ENCODE results near the gene COL4A5. TPM values are rescaled to one million over a fixed set of nuclear protein-coding genes. Genes with fewer than 3 reads are reported as not detected.

Gene COL4A5
- total RNA-seq, 1 donor, result 47.1 TPM

- H3K4me3 ChIP-seq (ENCODE audit: low read depth, low read length), result no peak overlapping the region
- no peak for TF ChIP-seq CTCF (IDR thresholded peaks at IDR 0.05; ENCODE audit: insufficient read depth, low read depth, low read length)
- DNase-seq (ENCODE audit: low read depth), result no peak
These were observed 26.9 kb upstream of the COL4A5 start for GRCh38 chrX:108412783-108413182.

- no peak for DNase-seq (ENCODE audit: low read depth)
- TF ChIP-seq CTCF (IDR thresholded peaks at IDR 0.05; ENCODE audit: insufficient read depth, low read depth, low read length), result no peak
These were observed 24.5 kb upstream of the COL4A5 start for GRCh38 chrX:108415146-108415545.

GRCh38 chrX:108415891-108416290, 23.7 kb upstream of the COL4A5 start:
- H3K4me3 ChIP-seq (ENCODE audit: low read depth, low read length), result no peak overlapping the region
- DNase-seq (ENCODE audit: low read depth), result no peak
- TF ChIP-seq CTCF (IDR thresholded peaks at IDR 0.05; ENCODE audit: insufficient read depth, low read depth, low read length), result no peak

More at GRCh38 chrX:108415146-108415545, 24.5 kb upstream of the COL4A5 start:
- H3K4me3 ChIP-seq (ENCODE audit: low read depth, low read length), result no peak overlapping the region

GRCh38 chrX:108417257-108417656, 22.4 kb upstream of the COL4A5 start:
- H3K4me3 ChIP-seq (ENCODE audit: low read depth, low read length), result no peak overlapping the region
- TF ChIP-seq CTCF (IDR thresholded peaks at IDR 0.05; ENCODE audit: insufficient read depth, low read depth, low read length), result no peak
- DNase-seq (ENCODE audit: low read depth), result no peak

GRCh38 chrX:108419401-108419800, 20.2 kb upstream of the COL4A5 start:
- no peak for TF ChIP-seq CTCF (IDR thresholded peaks at IDR 0.05; ENCODE audit: insufficient read depth, low read depth, low read length)
- DNase-seq (ENCODE audit: low read depth), result no peak
- no peak overlapping the region for H3K4me3 ChIP-seq (ENCODE audit: low read depth, low read length)

- no peak for DNase-seq (ENCODE audit: low read depth)
- H3K4me3 ChIP-seq (ENCODE audit: low read depth, low read length), result no peak overlapping the region
- no peak for TF ChIP-seq CTCF (IDR thresholded peaks at IDR 0.05; ENCODE audit: insufficient read depth, low read depth, low read length)
These were observed 19.2 kb upstream of the COL4A5 start for GRCh38 chrX:108420481-108420880.

- DNase-seq (ENCODE audit: low read depth), result no peak
- no peak for TF ChIP-seq CTCF (IDR thresholded peaks at IDR 0.05; ENCODE audit: insufficient read depth, low read depth, low read length)
- no peak overlapping the region for H3K4me3 ChIP-seq (ENCODE audit: low read depth, low read length)
These were observed 13.4 kb upstream of the COL4A5 start for GRCh38 chrX:108426262-108426661.

All from fibroblast of villous mesenchyme (primary cell).